OCI-LY7 (cell line): ENCODE measurements around the gene RSPRY1. TPM values are rescaled to one million over a fixed set of nuclear protein-coding genes. Genes with fewer than 3 reads are reported as not detected.
"Not testable (repeated sequence)": the region's sequence is repeated elsewhere in the genome, so short reads cannot be mapped to it uniquely, and the experiment has no call there.

ENCODE experiments used
- BruUV-seq: library from RNA; stranded (reverse); fragments of 400-500 nt; replicated peaks from 2 replicates; lab custom pipeline; 2021; lab: Mats Ljungman, UMichigan
- CTCF ChIA-PET: fragments of 300-600 bp; sonication (Branson Sonifier 250); formaldehyde crosslinking; loops from one replicate; lab custom pipeline; 2022; ENCODE audit warnings: antibody characterized with exemption; ENCODE audit not compliant: unreplicated experiment; lab: Charles Lee
- POLR2A ChIA-PET: fragments of 300-600 bp; sonication (Branson Sonifier 250); formaldehyde crosslinking; loops from one replicate; lab custom pipeline; 2022; ENCODE audit warnings: antibody characterized with exemption; lab: Charles Lee
- DNase-seq: peaks from one replicate; pipeline ENCODE4 v3.0.0-alpha.2; 2015; ENCODE audit warnings: low spot score
- H2AFZ ChIP-seq: fragments of 200-600 bp; sonication (generic), shearing (Covaris generic); 2 replicates; pipeline ENCODE4 v1.6.1; 2014; ENCODE audit warnings: mild to moderate bottlenecking, antibody characterized with exemption, low read length, moderate library complexity
- H3K27ac ChIP-seq: fragments of 200-600 bp; sonication (generic); 2 replicates; pipeline ENCODE4 v1.5.1; 2014; ENCODE audit warnings: mixed run types, low read depth, mild to moderate bottlenecking, moderate library complexity, low read length, inconsistent platforms; ENCODE audit not compliant: poor library complexity, severe bottlenecking
- H3K36me3 ChIP-seq: fragments of 200-600 bp; sonication (generic); 2 replicates; pipeline ENCODE4 v1.6.1; 2014; ENCODE audit warnings: mild to moderate bottlenecking, antibody characterized with exemption, low read length, moderate library complexity, mixed read lengths; ENCODE audit not compliant: insufficient read depth
- H3K4me1 ChIP-seq: fragments of 200-600 bp; sonication (generic); 2 replicates; pipeline ENCODE4 v1.5.1; 2014; ENCODE audit warnings: mild to moderate bottlenecking, low read length; ENCODE audit not compliant: insufficient read depth, poor library complexity, severe bottlenecking
- H3K4me2 ChIP-seq: fragments of 200-600 bp; sonication (generic); 2 replicates; pipeline ENCODE4 v1.6.1; 2014; ENCODE audit warnings: mild to moderate bottlenecking, low read length
- H3K4me3 ChIP-seq: fragments of 200-600 bp; sonication (generic); 2 replicates; pipeline ENCODE4 v1.5.1; 2014; ENCODE audit warnings: mild to moderate bottlenecking, low read depth, low read length; ENCODE audit not compliant: poor library complexity, severe bottlenecking
- H3K79me2 ChIP-seq: fragments of 200-600 bp; sonication (generic); 2 replicates; pipeline ENCODE4 v1.6.1; 2016; ENCODE audit warnings: low read depth, mild to moderate bottlenecking, low read length, moderate library complexity, mixed read lengths; ENCODE audit not compliant: insufficient read depth
- H3K9me2 ChIP-seq: fragments of 200-600 bp; sonication (generic); 2 replicates; pipeline ENCODE4 v1.6.1; 2016; ENCODE audit warnings: mild to moderate bottlenecking, low read length, mixed read lengths; ENCODE audit not compliant: insufficient read depth
- H3K9me3 ChIP-seq: fragments of 200-600 bp; sonication (generic); 2 replicates; pipeline ENCODE4 v1.6.1; 2014; ENCODE audit warnings: mild to moderate bottlenecking, mixed run types, low read length, mixed read lengths
- H4K20me1 ChIP-seq: fragments of 200-600 bp; sonication (generic); 2 replicates; pipeline ENCODE4 v1.6.1; 2014; ENCODE audit warnings: mild to moderate bottlenecking, antibody characterized with exemption, low read length, moderate library complexity, mixed read lengths; ENCODE audit not compliant: insufficient read depth
- EZH2phosphoT487 ChIP-seq: fragments of 200-600 bp; sonication (generic); IDR thresholded peaks from 2 replicates; pipeline ENCODE4 v1.6.1; 2018; ENCODE audit warnings: low read depth, borderline replicate concordance, mild to moderate bottlenecking, mixed run types, antibody characterized with exemption, low read length, moderate library complexity, mixed read lengths
- intact Hi-C: fragments of 100-400 bp; cut with micrococcal nuclease; formaldehyde crosslinking; loops from one replicate; pipeline ENCODE4 v1.10.0; 2022; ENCODE audit not compliant: unreplicated experiment
- total RNA-seq, 2 experiments: library from RNA; depleted of rRNA in 1 of 2; stranded (reverse); fragments of >200 nt in 1 of 2; shearing (Covaris generic) in 1 of 2; gene quantifications; 2 replicates each; pipeline ENCODE4 v1.2.3, GENCODE V29; 2014 to 2022
- TF ChIP-seq, protein P1 (sequence below): fragments of 200-600 bp; sonication (generic); conservative IDR thresholded peaks from 2 replicates; pipeline ENCODE4 v1.5.1; 2014; ENCODE audit warnings: mild to moderate bottlenecking, antibody characterized with exemption, low read length, moderate library complexity, mixed read lengths

RSPRY1 gene
- total RNA-seq, 2 experiments from 2014 or later = 17.1 to 25.2 TPM

DNA sequence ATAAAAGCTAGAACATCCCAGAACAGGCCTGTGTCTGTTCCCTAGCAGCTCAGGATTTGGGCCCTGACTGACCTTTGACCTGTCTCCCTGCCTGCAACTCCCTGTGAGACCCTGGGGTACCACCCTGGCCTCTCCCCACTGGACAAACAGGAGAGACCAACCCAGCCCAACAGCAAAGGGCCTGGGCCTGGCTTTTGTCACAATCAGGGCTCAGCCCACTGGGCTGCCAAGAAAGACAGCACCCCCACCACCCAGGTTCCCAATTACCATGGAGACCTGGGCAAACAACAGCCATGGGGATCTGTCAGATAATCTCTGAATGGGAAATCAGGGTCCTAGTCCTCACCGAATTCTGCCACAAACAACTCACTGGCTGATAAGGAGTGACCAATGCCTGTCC, 87.2 kb downstream of the RSPRY1 start:
- CTCF ChIA-PET = no interaction called here
- H3K4me3 ChIP-seq = no peak overlapping the region
- no TSS peak for BruUV-seq

DNA sequence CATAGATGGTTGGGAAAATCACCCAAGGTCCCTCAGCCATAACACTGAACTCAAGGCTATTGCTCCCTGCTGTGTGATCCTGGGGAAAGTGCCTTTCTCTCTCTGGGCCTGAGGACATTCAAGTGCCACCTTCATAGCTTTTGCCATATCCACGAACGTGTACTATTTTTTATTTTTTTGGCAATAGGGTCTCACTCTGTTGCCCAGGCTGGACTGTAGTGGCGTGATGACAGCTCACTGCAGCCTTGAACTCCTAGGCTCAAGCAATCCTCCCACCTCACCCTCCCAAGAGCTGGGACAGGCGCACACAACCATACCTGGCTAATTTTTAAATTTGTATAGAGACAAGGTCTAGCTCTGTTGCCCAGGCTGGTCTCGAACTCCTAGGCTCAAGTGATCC, 87.7 kb downstream of the RSPRY1 start:
- ChIA-PET CTCF (no interaction called here), POLR2A (no interaction called here)

More for the DNA sequence above, 87.2 kb downstream of the RSPRY1 start:
- Histone ChIP-seq H3K36me3 (no peaks in the 10 kb centered on the region), H3K9me2 (no peaks in the 10 kb centered on the region), H3K4me1 (no peaks in the 10 kb centered on the region), H2AFZ (no peak overlapping the region), H3K27ac (no peak overlapping the region), H3K79me2 (no peaks in the 10 kb centered on the region), H3K9me3 (no peaks in the 10 kb centered on the region), H3K4me2 (no peak overlapping the region), H4K20me1 (no peaks in the 10 kb centered on the region)
- TF ChIP-seq, protein P1, sequence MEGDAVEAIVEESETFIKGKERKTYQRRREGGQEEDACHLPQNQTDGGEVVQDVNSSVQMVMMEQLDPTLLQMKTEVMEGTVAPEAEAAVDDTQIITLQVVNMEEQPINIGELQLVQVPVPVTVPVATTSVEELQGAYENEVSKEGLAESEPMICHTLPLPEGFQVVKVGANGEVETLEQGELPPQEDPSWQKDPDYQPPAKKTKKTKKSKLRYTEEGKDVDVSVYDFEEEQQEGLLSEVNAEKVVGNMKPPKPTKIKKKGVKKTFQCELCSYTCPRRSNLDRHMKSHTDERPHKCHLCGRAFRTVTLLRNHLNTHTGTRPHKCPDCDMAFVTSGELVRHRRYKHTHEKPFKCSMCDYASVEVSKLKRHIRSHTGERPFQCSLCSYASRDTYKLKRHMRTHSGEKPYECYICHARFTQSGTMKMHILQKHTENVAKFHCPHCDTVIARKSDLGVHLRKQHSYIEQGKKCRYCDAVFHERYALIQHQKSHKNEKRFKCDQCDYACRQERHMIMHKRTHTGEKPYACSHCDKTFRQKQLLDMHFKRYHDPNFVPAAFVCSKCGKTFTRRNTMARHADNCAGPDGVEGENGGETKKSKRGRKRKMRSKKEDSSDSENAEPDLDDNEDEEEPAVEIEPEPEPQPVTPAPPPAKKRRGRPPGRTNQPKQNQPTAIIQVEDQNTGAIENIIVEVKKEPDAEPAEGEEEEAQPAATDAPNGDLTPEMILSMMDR = no peak
- POLR2A ChIA-PET = interaction anchor here (1.2 kb wide), 1 partner anchor 9 kb away, joined by 3 read pairs; no protein-coding TSS in a partner anchor
- DNase-seq = no peak
- intact Hi-C loops = no loop called here

DNA sequence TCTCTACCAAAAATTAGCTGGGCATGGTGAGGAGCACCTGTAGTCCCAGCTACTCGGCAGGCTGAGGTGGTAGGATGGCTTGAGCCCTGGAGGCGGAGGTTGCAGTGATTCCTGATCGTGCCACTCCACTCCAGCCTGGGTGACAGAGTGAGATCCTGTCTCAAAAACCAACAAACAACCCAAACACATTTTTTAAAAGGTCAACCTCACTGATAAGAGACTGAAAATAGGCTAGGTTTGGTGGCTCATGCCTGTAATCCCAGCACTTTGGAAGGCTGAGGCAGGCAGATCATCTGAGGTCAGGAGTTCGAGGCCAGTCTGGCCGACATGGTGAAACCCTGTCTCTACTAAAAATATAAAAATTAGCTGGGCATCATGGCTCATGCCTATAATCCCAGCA, 89.8 kb downstream of the RSPRY1 start:
- BruUV-seq, H3K79me2 ChIP-seq, H3K9me3 ChIP-seq, H3K9me2 ChIP-seq, H3K4me3 ChIP-seq, H3K27ac ChIP-seq, H3K4me2 ChIP-seq, DNase-seq, H2AFZ ChIP-seq, H4K20me1 ChIP-seq, CTCF ChIA-PET, H3K36me3 ChIP-seq, intact Hi-C loops, H3K4me1 ChIP-seq: not testable (repeated sequence)
- POLR2A ChIA-PET = interaction anchor here (0.7 kb wide), 1 partner anchor 9 kb away, joined by 5 read pairs; no protein-coding TSS in a partner anchor

More for the DNA sequence above, 87.7 kb downstream of the RSPRY1 start:
- intact Hi-C loops = no loop called here
- BruUV-seq = no TSS peak
- H3K4me1 ChIP-seq = no peaks in the 10 kb centered on the region
- no peak for DNase-seq
- H3K36me3 ChIP-seq = no peaks in the 10 kb centered on the region
- TF ChIP-seq, protein P1 = no peak
- TF ChIP-seq EZH2phosphoT487 = no peak
- H3K9me3 ChIP-seq = no peaks in the 10 kb centered on the region
- H4K20me1 ChIP-seq = no peaks in the 10 kb centered on the region
- no peaks in the 10 kb centered on the region for H3K79me2 ChIP-seq
- H3K27ac ChIP-seq = no peak overlapping the region
- H3K4me3 ChIP-seq = no peak overlapping the region
- H2AFZ ChIP-seq = no peak overlapping the region
- H3K9me2 ChIP-seq = no peaks in the 10 kb centered on the region
- no peak overlapping the region for H3K4me2 ChIP-seq
